Right lobe of liver (tissue), 4 donors: Measurements from ENCODE around the gene FTSJ3.
"Not testable (repeated sequence)": the region's sequence is repeated elsewhere in the genome, so short reads cannot be mapped to it uniquely, and the experiment has no call there.

Source experiments
- POLR2A ChIP-seq: fragments of 450-650 bp; IDR thresholded peaks from one replicate; pipeline ENCODE4 v1.6.1; 2017; ENCODE audit warnings: antibody characterized with exemption, mild to moderate bottlenecking
- TF ChIP-seq, protein P1 (sequence below), 4 donors: fragments of 200-600 bp in 3 of 4; fragments of 450-650 bp in 1 of 4; IDR thresholded peaks; one replicate each; pipeline versions ENCODE4 v1.5.1 to v1.8.0; 2016 to 2022; ENCODE audit warnings: antibody characterized with exemption in 4 of 4, mild to moderate bottlenecking in 2 of 4
- donor health status: DM: no; HTN: no; CAD: no.
- donor health status: DM: no; HTN: no; CAD: no.
- donor health status: DM: no; HTN: yes; CAD: no.

GRCh38 chr17:63873577-63873976 lies 46.1 kb upstream of the FTSJ3 start, which contains the start of gene CSH2:
- TF ChIP-seq, protein P1, sequence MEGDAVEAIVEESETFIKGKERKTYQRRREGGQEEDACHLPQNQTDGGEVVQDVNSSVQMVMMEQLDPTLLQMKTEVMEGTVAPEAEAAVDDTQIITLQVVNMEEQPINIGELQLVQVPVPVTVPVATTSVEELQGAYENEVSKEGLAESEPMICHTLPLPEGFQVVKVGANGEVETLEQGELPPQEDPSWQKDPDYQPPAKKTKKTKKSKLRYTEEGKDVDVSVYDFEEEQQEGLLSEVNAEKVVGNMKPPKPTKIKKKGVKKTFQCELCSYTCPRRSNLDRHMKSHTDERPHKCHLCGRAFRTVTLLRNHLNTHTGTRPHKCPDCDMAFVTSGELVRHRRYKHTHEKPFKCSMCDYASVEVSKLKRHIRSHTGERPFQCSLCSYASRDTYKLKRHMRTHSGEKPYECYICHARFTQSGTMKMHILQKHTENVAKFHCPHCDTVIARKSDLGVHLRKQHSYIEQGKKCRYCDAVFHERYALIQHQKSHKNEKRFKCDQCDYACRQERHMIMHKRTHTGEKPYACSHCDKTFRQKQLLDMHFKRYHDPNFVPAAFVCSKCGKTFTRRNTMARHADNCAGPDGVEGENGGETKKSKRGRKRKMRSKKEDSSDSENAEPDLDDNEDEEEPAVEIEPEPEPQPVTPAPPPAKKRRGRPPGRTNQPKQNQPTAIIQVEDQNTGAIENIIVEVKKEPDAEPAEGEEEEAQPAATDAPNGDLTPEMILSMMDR (IDR thresholded peaks at IDR 0.05): not testable (repeated sequence)
- TF ChIP-seq POLR2A: not testable (repeated sequence)
